Activated CD4-positive, alpha-beta T cell treated with anti-CD3 and anti-CD28 coated beads, Interleukin-2, amount 10 ng/mL, durations not matched to agents 24 days and 14 days (primary cell): ENCODE measurements around the gene DRGX. TPM values are rescaled to one million over a fixed set of nuclear protein-coding genes. Genes with fewer than 3 reads are reported as not detected.

ENCODE experiments used
- total RNA-seq: library from RNA; stranded (reverse); gene quantifications from 2 replicates; pipeline ENCODE4 v1.2.3, GENCODE V29; 2022

DRGX gene
- total RNA-seq, 1 donor from 2014 or later: 0.09 TPM

Other genes with a start within 250 kb of the DRGX start
- gene TMEM273, start 207.7 kb downstream of the DRGX start, total RNA-seq: 34.3 and 36.4 TPM in 2 replicates
- gene C10orf71, start 96.9 kb downstream of the DRGX start, total RNA-seq: not detected in 2 replicates
- gene ERCC6, start 143.0 kb upstream of the DRGX start, total RNA-seq: 13.8 and 14.5 TPM in 2 replicates
- gene SLC18A3, start 214.2 kb upstream of the DRGX start, total RNA-seq: not detected in 2 replicates
- 0.24 TPM in 1 of 2 replicates, not detected in the other for gene CHAT, start 217.9 kb upstream of the DRGX start, total RNA-seq